Lung (tissue), 12 donors: ENCODE results near the gene ESR1. TPM values are rescaled to one million over a fixed set of nuclear protein-coding genes. Genes with fewer than 3 reads are reported as not detected.

Experiments
- ATAC-seq: fragments of 200-7000 bp; cut with Tn5 transposase; one replicate; pipeline ENCODE4 v1.9.1; 2020; ENCODE audit warnings: moderate number of reproducible peaks; ENCODE audit not compliant: insufficient read depth, low FRiP score
- DNase-seq, 3 donors: peaks; one replicate each; pipeline ENCODE4 v3.0.0-alpha.2; 2013 to 2017
- H3K27ac ChIP-seq, 2 donors: one replicate each; pipeline ENCODE4 v1.5.1; 2013; ENCODE audit warnings: mild to moderate bottlenecking in 2 of 2, moderate library complexity in 2 of 2, control low read depth in 1 of 2, inconsistent platforms in 1 of 2, low read depth in 1 of 2, low read length in 1 of 2
- H3K27me3 ChIP-seq, 3 donors: one replicate each; pipeline ENCODE4 v1.5.1; 2013; ENCODE audit warnings: low read length in 2 of 3; ENCODE audit not compliant: control insufficient read depth in 3 of 3, insufficient read depth in 3 of 3
- H3K36me3 ChIP-seq, 4 donors: one replicate each; pipeline ENCODE4 v1.5.1; 2013; ENCODE audit warnings: low read length in 4 of 4, mild to moderate bottlenecking in 1 of 4, moderate library complexity in 1 of 4; ENCODE audit not compliant: control insufficient read depth in 4 of 4, insufficient read depth in 4 of 4
- H3K4me1 ChIP-seq, 5 donors: one replicate each; pipeline ENCODE4 v1.5.1; 2013; ENCODE audit warnings: low read length in 5 of 5, mild to moderate bottlenecking in 2 of 5, moderate library complexity in 1 of 5; ENCODE audit not compliant: control insufficient read depth in 5 of 5, insufficient read depth in 5 of 5
- H3K4me3 ChIP-seq: one replicate; pipeline ENCODE4 v1.5.1; 2013; ENCODE audit warnings: mild to moderate bottlenecking, control low read depth, moderate library complexity
- H3K9ac ChIP-seq, 2 donors: one replicate each; pipeline ENCODE4 v1.5.1; 2013; ENCODE audit warnings: low read length in 2 of 2, control low read depth in 1 of 2; ENCODE audit not compliant: insufficient read depth in 1 of 2
- H3K9me3 ChIP-seq, 4 donors: one replicate each; pipeline ENCODE4 v1.5.1; 2013; ENCODE audit warnings: low read length in 3 of 4, mild to moderate bottlenecking in 1 of 4, moderate library complexity in 1 of 4; ENCODE audit not compliant: control insufficient read depth in 4 of 4, insufficient read depth in 3 of 4
- WGBS, 2 donors: extraction: QIAGEN DNeasy Blood & Tissue Kit; methylation state at CpG; one replicate each; pipeline ENCODE4 v1.1.7; 2013; 5-methylcytosine and 5-hydroxymethylcytosine counted together
- polyA plus RNA-seq, 2 donors: library from polyadenylated mRNA; stranded (reverse); fragments of 200-250 nt; gene quantifications; one replicate each; pipeline ENCODE4 v1.2.1, GENCODE V29; 2013
- total RNA-seq, 2 donors: library from RNA; depleted of rRNA in 1 of 2; stranded (reverse); fragments of >200 nt in 1 of 2; gene quantifications; one replicate each; pipeline ENCODE4 v1.2.1, GENCODE V29; 2014 to 2021
- TF ChIP-seq, protein P1 (sequence below): IDR thresholded peaks from 2 replicates; pipeline ENCODE4 v1.5.1; 2012; ENCODE audit warnings: mild to moderate bottlenecking; ENCODE audit errors: control extremely low read depth, extremely low read depth
- donor health status: control.
- donor health status: control.
- donor health status: Bipolar disorder and iron deficiency.
- donor health status: healthy.
- donor health status: DM: yes; HTN: yes; CAD: no.

The ESR1 gene
- total and polyA plus RNA-seq, 4 donors: 0.14 to 3.7 (median 0.78) TPM

DNA sequence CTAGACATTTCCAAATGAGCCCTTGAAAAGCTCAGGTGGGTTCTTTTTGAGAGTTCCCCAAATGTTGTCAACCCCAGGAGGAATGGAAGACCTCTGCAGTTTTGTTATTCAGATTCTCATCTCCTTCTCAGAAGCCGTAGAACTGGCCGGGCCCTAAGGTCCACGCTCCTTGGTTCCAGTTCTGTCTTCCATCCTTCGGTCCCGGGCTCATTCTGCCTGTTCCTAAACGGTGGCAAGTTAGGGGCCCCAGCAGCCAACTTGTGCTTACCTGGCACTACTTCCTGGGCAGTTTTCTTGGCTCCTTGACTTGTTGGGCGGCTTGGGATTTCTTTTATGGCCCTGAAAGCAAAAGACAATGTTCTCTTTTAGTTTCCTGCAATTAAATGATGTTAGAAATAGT is 6.4 kb downstream of the ESR1 start:
- 87 to 92% methylated on average over 7 of the region's 7 CpGs for WGBS, 2 donors
- ATAC-seq (no peak), DNase-seq (no peak)
- Histone ChIP-seq H3K9ac (no peak overlapping the region), H3K4me3 (no peak overlapping the region), H3K27me3 (peaks cover 4 to 44% (median 33%) of the 10 kb centered on the region in 3 donors), H3K9me3 (no peaks in the 10 kb centered on the region), H3K36me3 (no peaks in the 10 kb centered on the region), H3K4me1 (peaks cover 0 to 2% (median 1%) of the 10 kb centered on the region in 5 donors), H3K27ac (no peak overlapping the region)
- TF ChIP-seq, protein P1, sequence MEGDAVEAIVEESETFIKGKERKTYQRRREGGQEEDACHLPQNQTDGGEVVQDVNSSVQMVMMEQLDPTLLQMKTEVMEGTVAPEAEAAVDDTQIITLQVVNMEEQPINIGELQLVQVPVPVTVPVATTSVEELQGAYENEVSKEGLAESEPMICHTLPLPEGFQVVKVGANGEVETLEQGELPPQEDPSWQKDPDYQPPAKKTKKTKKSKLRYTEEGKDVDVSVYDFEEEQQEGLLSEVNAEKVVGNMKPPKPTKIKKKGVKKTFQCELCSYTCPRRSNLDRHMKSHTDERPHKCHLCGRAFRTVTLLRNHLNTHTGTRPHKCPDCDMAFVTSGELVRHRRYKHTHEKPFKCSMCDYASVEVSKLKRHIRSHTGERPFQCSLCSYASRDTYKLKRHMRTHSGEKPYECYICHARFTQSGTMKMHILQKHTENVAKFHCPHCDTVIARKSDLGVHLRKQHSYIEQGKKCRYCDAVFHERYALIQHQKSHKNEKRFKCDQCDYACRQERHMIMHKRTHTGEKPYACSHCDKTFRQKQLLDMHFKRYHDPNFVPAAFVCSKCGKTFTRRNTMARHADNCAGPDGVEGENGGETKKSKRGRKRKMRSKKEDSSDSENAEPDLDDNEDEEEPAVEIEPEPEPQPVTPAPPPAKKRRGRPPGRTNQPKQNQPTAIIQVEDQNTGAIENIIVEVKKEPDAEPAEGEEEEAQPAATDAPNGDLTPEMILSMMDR: no peak

DNA sequence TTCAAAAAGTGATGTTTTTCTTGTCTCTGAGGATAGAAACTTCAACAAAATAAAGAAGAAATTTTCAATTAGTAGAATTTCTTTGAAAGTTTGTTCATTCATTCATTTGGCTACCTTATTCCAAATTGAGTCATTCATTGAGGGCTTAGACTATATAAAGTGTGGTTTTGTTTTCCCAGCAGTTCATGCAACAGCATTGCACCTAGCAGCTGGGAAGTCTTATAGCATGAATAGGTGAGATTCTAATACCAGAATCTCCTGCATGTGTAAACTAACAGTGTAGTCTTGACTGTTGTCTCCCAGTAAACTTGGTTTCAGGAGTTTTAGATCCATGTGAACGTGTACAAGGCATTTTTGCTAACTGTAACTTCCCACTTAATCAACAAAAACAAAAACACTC is 7.1 kb downstream of the ESR1 start:
- Histone ChIP-seq H3K27me3 (peaks cover 4 to 36% (median 25%) of the 10 kb centered on the region in 3 donors), H3K27ac (no peak overlapping the region), H3K4me1 (no peaks in the 10 kb centered on the region), H3K9ac (no peak overlapping the region), H3K9me3 (no peaks in the 10 kb centered on the region), H3K36me3 (no peaks in the 10 kb centered on the region), H3K4me3 (no peak overlapping the region)
- 49 to 55% methylated on average over 1 of the region's 1 CpG for WGBS, 2 donors
- DNase-seq: no peak
- TF ChIP-seq, protein P1: no peak
- no peak for ATAC-seq

GRCh38 chr6:151822252-151823111 is 15.0 kb downstream of the ESR1 start:
- Histone ChIP-seq H3K4me1 (no peaks in the 10 kb centered on the region), H3K36me3 (no peaks in the 10 kb centered on the region), H3K27ac (no peak overlapping the region), H3K9me3 (no peaks in the 10 kb centered on the region), H3K4me3 (no peak overlapping the region), H3K9ac (no peak overlapping the region), H3K27me3 (no peaks in the 10 kb centered on the region)
- DNase-seq (no peak), ATAC-seq (no peak)
- WGBS, 2 donors: 69 to 71% methylated on average over 7 of the region's 7 CpGs
- TF ChIP-seq, protein P1: no peak
